ENCODE results near the gene CTNNBL1. TPM values are rescaled to one million over a fixed set of nuclear protein-coding genes. Genes with fewer than 3 reads are reported as not detected.

CTNNBL1 gene
- total RNA-seq, 4 donors from 2014 or later, result 35.9 to 53.1 (median 39.2) TPM

- TF ChIP-seq CTCF (IDR thresholded peaks at IDR 0.05; ENCODE audit: low read depth), result no peak
These were observed 156.3 kb downstream of the CTNNBL1 start for GRCh38 chr20:37850036-37850592.

- no peak for TF ChIP-seq CTCF (IDR thresholded peaks at IDR 0.05; ENCODE audit: low read depth)
These were observed 157.0 kb downstream of the CTNNBL1 start for GRCh38 chr20:37850724-37851355.

GRCh38 chr20:37852666-37853065 lies 158.8 kb downstream of the CTNNBL1 start:
- TF ChIP-seq CTCF (IDR thresholded peaks at IDR 0.05; ENCODE audit: low read depth), result no peak

DNA sequence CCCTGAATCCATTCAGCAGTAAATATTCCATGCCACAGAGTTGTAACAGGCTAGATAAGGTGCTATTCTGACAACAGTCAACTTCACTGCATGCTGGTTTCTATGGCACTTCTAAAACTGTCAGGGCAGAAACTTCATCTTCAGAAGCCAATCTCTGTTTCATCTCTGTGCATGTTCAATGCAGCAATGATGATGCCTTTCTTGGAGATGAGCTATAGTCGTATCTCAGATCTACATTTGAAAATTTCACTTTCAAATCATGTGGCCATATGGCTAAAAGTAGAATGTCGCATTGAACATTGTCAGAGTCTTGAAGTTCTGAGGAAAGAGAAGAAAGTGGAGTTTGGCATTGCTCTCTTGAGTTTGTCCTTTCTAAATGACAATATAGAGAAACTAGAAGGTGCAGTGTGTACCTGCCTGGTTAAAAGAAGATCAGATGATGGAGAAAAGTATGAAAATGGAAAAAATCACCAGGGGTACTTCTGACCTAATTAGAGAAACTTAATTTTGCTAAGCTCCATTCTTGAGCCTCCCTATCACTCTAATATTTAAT lies 160.1 kb downstream of the CTNNBL1 start:
- TF ChIP-seq CTCF (IDR thresholded peaks at IDR 0.05; ENCODE audit: low read depth), result no peak

DNA sequence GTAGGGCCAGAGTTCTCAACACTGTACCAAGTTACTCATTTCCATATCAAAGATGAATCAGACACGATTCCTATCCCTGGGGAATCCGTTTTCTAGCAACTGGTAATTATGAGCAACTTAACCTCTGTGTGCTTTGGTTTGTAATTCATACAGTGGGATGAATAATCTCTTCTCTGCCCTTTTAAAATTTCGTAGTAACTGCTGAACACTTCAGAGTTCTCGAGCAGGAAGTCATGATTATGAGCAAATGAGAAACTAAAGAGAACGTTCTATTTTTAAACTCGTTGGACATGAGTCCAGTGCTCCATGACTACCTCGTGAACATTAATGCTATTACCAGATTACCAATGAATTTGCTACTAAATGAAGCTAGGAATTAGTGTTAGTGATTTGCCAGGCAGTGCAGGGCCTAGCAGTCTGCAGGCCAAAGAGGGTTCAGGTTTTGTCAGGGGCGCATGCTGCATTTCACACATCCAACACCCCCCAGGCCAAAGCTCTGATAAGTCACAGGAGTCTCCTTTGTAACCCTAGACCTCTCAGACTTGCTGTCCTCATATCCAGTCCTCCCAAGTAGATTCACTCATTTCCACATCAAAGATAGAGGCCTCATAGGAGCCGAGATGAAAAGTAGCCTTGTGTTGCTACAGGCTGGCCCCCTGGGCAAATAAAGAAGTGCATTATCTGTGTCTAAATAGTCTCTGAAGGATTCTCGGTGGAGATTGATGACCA lies 163.3 kb downstream of the CTNNBL1 start:
- no peak for TF ChIP-seq CTCF (IDR thresholded peaks at IDR 0.05; ENCODE audit: low read depth)

GRCh38 chr20:37859406-37860171 lies 165.8 kb downstream of the CTNNBL1 start:
- TF ChIP-seq CTCF (IDR thresholded peaks at IDR 0.05; ENCODE audit: low read depth), result no peak

Data from subcutaneous adipose tissue (tissue), 4 donors.